Activated CD4-positive, alpha-beta T cell treated with anti-CD3 and anti-CD28 coated beads for 48 hours (primary cell): ENCODE results near the gene VBP1.
"Not testable (repeated sequence)": the region's sequence is repeated elsewhere in the genome, so short reads cannot be mapped to it uniquely, and the experiment has no call there.

Experiments
- DNase-seq: peaks from one replicate; pipeline ENCODE4 v3.0.0-alpha.2; 2020

VBP1 gene

GRCh38 chrX:155266439-155266838 is 50.2 kb downstream of the VBP1 start:
- no peak for DNase-seq

GRCh38 chrX:155267995-155268394 is 51.7 kb downstream of the VBP1 start:
- not testable (repeated sequence) for DNase-seq

- DNase-seq, result no peak
Observed at GRCh38 chrX:155270969-155271368, 54.7 kb downstream of the VBP1 start.

GRCh38 chrX:155279873-155280272 is 63.6 kb downstream of the VBP1 start:
- no peak for DNase-seq
